Stimulated activated CD4-positive, alpha-beta T cell treated with anti-CD3 and anti-CD28 coated beads, Interleukin-1b, Interleukin-23, amount 100 ng/mL, for 4 hours (primary cell): ENCODE data around the gene FAM170A.

Experiments used
- DNase-seq, 2 donors: peaks; one replicate each; pipeline ENCODE4 v3.0.0-alpha.2; 2020; ENCODE audit warnings: low read depth in 2 of 2

Gene FAM170A

GRCh38 chr5:119629339-119629738 is at the start of gene FAM170A:
TSS of gene FAM170A (plus strand) at chr5:119629558. CDS start at chr5:119629769, 211 bp downstream.
- no peak for DNase-seq

- DNase-seq = no peak
Measured at GRCh38 chr5:119582987-119583386, 46.4 kb upstream of the FAM170A start.

GRCh38 chr5:119583684-119584083 is 45.7 kb upstream of the FAM170A start:
- no peak for DNase-seq

GRCh38 chr5:119596046-119596445 is 33.3 kb upstream of the FAM170A start:
- no peak for DNase-seq

GRCh38 chr5:119597728-119598298 is 31.5 kb upstream of the FAM170A start:
- no peak for DNase-seq

GRCh38 chr5:119613937-119614336 is 15.4 kb upstream of the FAM170A start:
- DNase-seq = no peak

- no peak for DNase-seq
Measured at GRCh38 chr5:119614838-119615237, 14.5 kb upstream of the FAM170A start.

GRCh38 chr5:119626086-119626485 is 3.3 kb upstream of the FAM170A start:
- DNase-seq = no peak

- DNase-seq = no peak
Measured at GRCh38 chr5:119630752-119631440, 1.5 kb downstream of the FAM170A start.

GRCh38 chr5:119631660-119632059 is 2.3 kb downstream of the FAM170A start:
- DNase-seq = no peak

- no peak for DNase-seq
Measured at GRCh38 chr5:119651486-119651885, 22.1 kb downstream of the FAM170A start.

GRCh38 chr5:119655061-119655460 is 25.7 kb downstream of the FAM170A start:
- DNase-seq = no peak

GRCh38 chr5:119656023-119656422 is 26.7 kb downstream of the FAM170A start:
- no peak for DNase-seq

- DNase-seq = no peak
Measured at GRCh38 chr5:119666542-119666941, 37.2 kb downstream of the FAM170A start.

- DNase-seq = no peak
Measured at GRCh38 chr5:119678351-119679028, 49.1 kb downstream of the FAM170A start.

- DNase-seq = no peak
Measured at GRCh38 chr5:119680080-119680479, 50.7 kb downstream of the FAM170A start.

- no peak for DNase-seq
Measured at GRCh38 chr5:119681734-119682133, 52.4 kb downstream of the FAM170A start.

- DNase-seq = no peak
Measured at GRCh38 chr5:119682372-119682771, 53.0 kb downstream of the FAM170A start.
